ENCODE measurements around the gene VAV3.

The VAV3 gene

DNA sequence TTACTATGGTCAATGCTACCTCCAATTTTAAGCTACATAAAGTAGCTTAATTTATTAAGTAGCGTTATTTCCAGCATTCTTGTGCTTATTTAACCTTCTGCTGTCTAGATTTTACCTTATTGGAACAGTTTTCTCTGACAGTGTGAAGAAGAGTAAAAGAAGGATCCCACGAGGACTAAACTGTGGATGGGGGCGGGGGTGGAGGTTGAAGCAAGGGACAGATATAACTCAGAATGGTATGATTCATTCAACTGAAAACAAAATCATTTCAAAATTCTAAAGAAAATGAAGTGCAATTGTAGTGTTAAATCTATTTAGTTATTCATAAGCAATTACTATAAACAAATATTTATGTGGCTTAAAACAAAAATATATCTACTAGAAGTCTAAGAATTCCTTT lies 11.5 kb upstream of the VAV3 start:
- in situ Hi-C loops (cut with MboI; ENCODE audit: low sequenced_read_pairs, unreplicated experiment) = no loop called here
- no peak for TF ChIP-seq CTCF (IDR thresholded peaks at IDR 0.05; ENCODE audit: borderline replicate concordance, control extremely low read depth, extremely low read depth, insufficient read depth, missing control alignments)
- DNase-seq (ENCODE audit: low spot score) = no peak

- DNase-seq (ENCODE audit: low spot score) = no peak
- in situ Hi-C loops (cut with MboI; ENCODE audit: low sequenced_read_pairs, unreplicated experiment) = no loop called here
- no peak for TF ChIP-seq CTCF (IDR thresholded peaks at IDR 0.05; ENCODE audit: borderline replicate concordance, control extremely low read depth, extremely low read depth, insufficient read depth, missing control alignments)
These were observed 10.9 kb upstream of the VAV3 start for GRCh38 chr1:107975851-107976250.

- no peak for TF ChIP-seq CTCF (IDR thresholded peaks at IDR 0.05; ENCODE audit: borderline replicate concordance, control extremely low read depth, extremely low read depth, insufficient read depth, missing control alignments)
- in situ Hi-C loops (cut with MboI; ENCODE audit: low sequenced_read_pairs, unreplicated experiment) = no loop called here
- no peak for DNase-seq (ENCODE audit: low spot score)
These were observed 9.1 kb upstream of the VAV3 start for GRCh38 chr1:107974090-107974489.

GRCh38 chr1:107972391-107973180 lies 7.6 kb upstream of the VAV3 start:
- DNase-seq (ENCODE audit: low spot score) = no peak
- in situ Hi-C loops (cut with MboI; ENCODE audit: low sequenced_read_pairs, unreplicated experiment) = no loop called here
- no peak for TF ChIP-seq CTCF (IDR thresholded peaks at IDR 0.05; ENCODE audit: borderline replicate concordance, control extremely low read depth, extremely low read depth, insufficient read depth, missing control alignments)

- TF ChIP-seq CTCF (IDR thresholded peaks at IDR 0.05; ENCODE audit: borderline replicate concordance, control extremely low read depth, extremely low read depth, insufficient read depth, missing control alignments) = no peak
- DNase-seq (ENCODE audit: low spot score) = no peak
- in situ Hi-C loops (cut with MboI; ENCODE audit: low sequenced_read_pairs, unreplicated experiment) = no loop called here
These were observed 1.6 kb upstream of the VAV3 start for GRCh38 chr1:107966550-107966949.

DNA sequence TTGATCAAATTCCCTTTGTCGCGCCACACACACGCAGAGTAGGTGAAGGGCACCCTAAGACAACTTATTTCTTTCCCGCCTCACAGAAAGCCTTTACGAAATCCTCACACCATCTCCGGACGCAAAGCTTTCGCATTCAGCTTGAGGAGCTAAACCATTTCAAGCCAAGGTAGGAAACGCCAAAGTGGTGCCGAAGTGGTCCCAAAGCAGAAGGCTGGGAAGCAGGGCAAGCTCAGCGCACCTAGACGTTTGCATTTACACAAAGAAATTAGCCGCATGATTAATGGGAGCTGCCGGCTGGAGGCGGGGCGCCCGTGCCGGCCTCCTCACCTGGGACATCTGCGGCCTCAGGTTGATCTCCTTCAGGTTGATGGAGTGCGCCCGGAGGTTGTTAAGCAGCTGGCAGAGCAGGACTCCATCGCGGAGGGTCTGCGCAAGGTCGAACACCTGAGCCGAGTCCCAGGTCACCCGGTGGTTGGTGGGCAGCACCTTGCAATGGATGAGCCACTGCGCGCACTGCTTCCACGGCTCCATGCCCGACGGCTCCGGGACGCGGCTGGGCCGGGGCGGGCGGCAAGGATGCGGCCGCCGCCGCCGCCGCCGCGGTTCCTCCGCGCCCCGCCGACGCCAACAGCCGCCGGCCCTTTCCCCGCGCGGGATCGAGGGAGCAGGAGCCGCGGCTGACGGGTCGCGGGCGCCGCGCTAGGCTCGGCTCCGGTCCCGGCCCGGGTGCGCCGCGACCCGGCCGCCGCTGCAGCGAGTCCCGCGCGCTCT lies 457 bp downstream of the VAV3 start:
- DNase-seq (ENCODE audit: low spot score) = peak; percentile 45
- TF ChIP-seq CTCF (IDR thresholded peaks at IDR 0.05; ENCODE audit: borderline replicate concordance, control extremely low read depth, extremely low read depth, insufficient read depth, missing control alignments) = no peak
- in situ Hi-C loops (cut with MboI; ENCODE audit: low sequenced_read_pairs, unreplicated experiment) = no loop called here

Data from GM13976 (cell line).